ENCODE measurements around the gene EEF1G.

- TF ChIP-seq CTCF (IDR thresholded peaks at IDR 0.05; ENCODE audit: insufficient read depth, low read length, poor library complexity, severe bottlenecking) (no peak), EZH2phosphoT487 (conservative IDR thresholded peaks at IDR 0.05; ENCODE audit: low read length) (no peak)
These were observed 37.4 kb upstream of the EEF1G start for GRCh38 chr11:62610814-62611704.

Measured in SU-DHL-6 (cell line).